ENCODE results near the gene EPC2.

DNA sequence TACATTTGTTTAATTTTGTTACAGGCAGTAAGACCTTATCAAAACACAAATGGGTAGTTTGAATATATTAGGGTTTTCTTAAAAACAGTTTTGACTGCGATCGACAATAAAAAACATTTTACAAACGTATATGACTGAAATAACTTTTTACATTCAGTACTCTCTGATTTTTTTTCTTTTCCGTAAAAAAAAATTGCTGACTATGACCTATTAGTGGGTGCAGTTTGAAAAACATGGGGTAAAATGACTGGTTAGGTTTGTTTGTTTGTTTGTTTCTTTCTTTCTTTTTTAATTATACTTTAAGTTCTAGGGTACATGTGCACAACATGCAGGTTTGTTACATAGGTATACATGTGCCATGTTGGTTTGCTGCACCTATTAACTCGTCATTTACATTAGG is 36.9 kb downstream of the EPC2 start:
- no peak for TF ChIP-seq SUZ12 (IDR thresholded peaks at IDR 0.05; ENCODE audit: extremely low read depth, insufficient read depth, insufficient read length)
- TF ChIP-seq YY1 (IDR thresholded peaks at IDR 0.05; ENCODE audit: insufficient read depth, insufficient read length) = no peak
